NB4 (cell line): Measurements from ENCODE around the gene DDX59.

ENCODE experiments used
- DNase-seq: peaks from one replicate; pipeline ENCODE4 v3.0.0; 2010; ENCODE audit warnings: low read depth
- H3K4me3 ChIP-seq: one replicate; pipeline ENCODE4 v1.5.1; 2011; ENCODE audit warnings: mild to moderate bottlenecking, low read depth, low read length, moderate library complexity
- CTCF ChIP-seq: IDR thresholded peaks from one replicate; pipeline ENCODE4 v1.5.1; 2012; ENCODE audit warnings: low read depth, low read length
- MAX ChIP-seq: IDR thresholded peaks from 2 replicates; pipeline ENCODE4 v1.6.1; 2011; ENCODE audit warnings: low read depth, low read length
- MYC ChIP-seq: IDR thresholded peaks from 2 replicates; pipeline ENCODE4 v1.6.1; 2011; ENCODE audit warnings: low read depth, low read length
- POLR2A ChIP-seq: IDR thresholded peaks from 2 replicates; pipeline ENCODE4 v1.6.1; 2011; ENCODE audit warnings: mild to moderate bottlenecking; ENCODE audit not compliant: insufficient read length; ENCODE audit errors: extremely low read depth

Gene DDX59

GRCh38 chr1:200692316-200692715, 22.6 kb upstream of the DDX59 start:
- H3K4me3 ChIP-seq = no peak overlapping the region

GRCh38 chr1:200686620-200687019, 16.9 kb upstream of the DDX59 start:
- TF ChIP-seq POLR2A (no peak), MYC (no peak), CTCF (no peak), MAX (no peak)
- DNase-seq = no peak
- H3K4me3 ChIP-seq = no peak overlapping the region

More at GRCh38 chr1:200692316-200692715, 22.6 kb upstream of the DDX59 start:
- no peak for TF ChIP-seq MAX
- TF ChIP-seq MYC = no peak
- TF ChIP-seq CTCF = no peak
- TF ChIP-seq POLR2A = no peak
- DNase-seq = no peak

DNA sequence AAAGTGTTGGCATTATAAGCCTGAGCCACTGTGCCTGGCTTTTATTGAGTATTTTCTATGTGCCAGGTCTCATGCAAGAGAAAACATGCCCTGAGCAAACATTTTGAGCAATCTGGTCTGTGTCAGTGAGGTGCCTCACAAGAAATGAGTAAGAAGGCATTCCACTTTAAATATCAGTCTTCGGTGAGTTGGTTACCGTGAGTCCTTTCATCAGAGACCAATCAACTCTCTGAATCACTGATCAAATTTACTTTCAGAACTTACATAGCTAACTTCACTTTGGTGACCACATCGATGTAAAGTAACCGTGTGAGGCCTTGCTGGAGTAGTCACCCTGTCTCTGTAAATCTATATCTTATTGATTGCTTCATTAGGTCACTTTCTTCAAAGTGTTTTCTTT, 14.3 kb upstream of the DDX59 start:
- TF ChIP-seq MAX = no peak
- no peak for TF ChIP-seq MYC
- no peak for DNase-seq
- H3K4me3 ChIP-seq = no peak overlapping the region

DNA sequence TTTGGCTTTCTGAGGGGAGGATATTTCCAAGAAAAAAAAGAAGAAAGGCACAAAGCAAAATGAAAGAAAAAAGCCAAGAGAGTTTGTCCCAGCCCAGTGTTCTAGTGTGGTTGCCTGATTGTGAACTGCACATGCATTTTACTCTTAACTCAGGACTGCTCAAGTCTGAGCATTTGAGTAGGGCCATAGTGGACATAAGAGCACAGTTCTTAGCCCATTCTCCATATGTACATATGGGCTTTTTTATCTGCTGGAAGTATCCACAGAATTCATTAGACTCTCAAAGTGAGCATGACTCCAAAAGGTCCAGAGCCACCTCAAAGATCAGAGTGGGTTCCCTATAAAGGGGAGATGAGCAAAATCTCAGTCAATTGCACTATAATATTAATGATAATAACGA, 13.6 kb upstream of the DDX59 start:
- no peak for DNase-seq
- H3K4me3 ChIP-seq = no peak overlapping the region
- TF ChIP-seq POLR2A (no peak), MAX (no peak), MYC (no peak), CTCF (no peak)

- no peak overlapping the region for H3K4me3 ChIP-seq
- no peak for TF ChIP-seq POLR2A
Measured at GRCh38 chr1:200681231-200681630, 11.5 kb upstream of the DDX59 start.

DNA sequence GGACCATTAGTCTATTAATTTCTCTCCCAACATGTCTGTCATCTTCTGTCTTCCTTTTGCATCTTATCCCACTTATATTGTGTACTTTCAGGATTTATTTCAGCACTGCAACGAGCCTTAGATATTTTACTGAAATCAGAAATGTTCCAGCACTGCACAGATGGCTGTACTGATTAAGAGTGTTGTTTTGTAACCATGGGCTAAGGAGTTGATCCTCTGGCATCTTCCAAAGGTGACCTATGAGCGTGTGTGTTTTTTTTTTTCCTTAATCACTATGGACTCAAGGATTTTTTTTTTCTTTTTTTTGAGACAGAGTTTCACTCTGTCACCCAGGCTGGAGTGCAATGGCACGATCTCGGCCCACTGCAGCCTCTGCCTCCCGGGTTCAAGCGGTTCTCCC, 7.1 kb upstream of the DDX59 start:
- TF ChIP-seq MAX = no peak
- no peak for TF ChIP-seq CTCF
- no peak for TF ChIP-seq MYC
- no peak for TF ChIP-seq POLR2A

More at GRCh38 chr1:200681231-200681630, 11.5 kb upstream of the DDX59 start:
- DNase-seq = no peak

DNA sequence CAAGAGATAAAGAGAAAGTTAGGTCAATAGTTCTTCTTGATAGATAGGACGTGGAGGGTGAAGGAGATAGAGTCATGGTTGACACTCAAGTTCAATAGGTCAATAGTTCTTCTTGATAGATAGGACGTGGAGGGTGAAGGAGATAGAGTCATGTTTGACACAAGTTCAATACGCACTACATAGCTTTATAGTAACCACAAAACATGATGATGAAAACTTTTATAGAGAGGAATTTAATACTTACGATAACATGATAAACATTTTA, 5.8 kb upstream of the DDX59 start:
- no peak overlapping the region for H3K4me3 ChIP-seq
- no peak for DNase-seq
- TF ChIP-seq CTCF (no peak), MAX (no peak), MYC (no peak), POLR2A (no peak)

More for the DNA sequence above, 7.1 kb upstream of the DDX59 start:
- H3K4me3 ChIP-seq = no peak overlapping the region
- DNase-seq = no peak
